Epithelial cell of umbilical artery (primary cell): Measurements from ENCODE around the gene FBXO45. TPM values are rescaled to one million over a fixed set of nuclear protein-coding genes. Genes with fewer than 3 reads are reported as not detected.

Experiments used
- total RNA-seq: library from RNA; depleted of rRNA; stranded (reverse); fragments of >200 nt; gene quantifications from 2 replicates; pipeline ENCODE4 v1.2.3, GENCODE V29; 2014

The FBXO45 gene, protein sequence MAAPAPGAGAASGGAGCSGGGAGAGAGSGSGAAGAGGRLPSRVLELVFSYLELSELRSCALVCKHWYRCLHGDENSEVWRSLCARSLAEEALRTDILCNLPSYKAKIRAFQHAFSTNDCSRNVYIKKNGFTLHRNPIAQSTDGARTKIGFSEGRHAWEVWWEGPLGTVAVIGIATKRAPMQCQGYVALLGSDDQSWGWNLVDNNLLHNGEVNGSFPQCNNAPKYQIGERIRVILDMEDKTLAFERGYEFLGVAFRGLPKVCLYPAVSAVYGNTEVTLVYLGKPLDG
- 15.6 and 26.9 TPM in 2 replicates for total RNA-seq

DNA sequence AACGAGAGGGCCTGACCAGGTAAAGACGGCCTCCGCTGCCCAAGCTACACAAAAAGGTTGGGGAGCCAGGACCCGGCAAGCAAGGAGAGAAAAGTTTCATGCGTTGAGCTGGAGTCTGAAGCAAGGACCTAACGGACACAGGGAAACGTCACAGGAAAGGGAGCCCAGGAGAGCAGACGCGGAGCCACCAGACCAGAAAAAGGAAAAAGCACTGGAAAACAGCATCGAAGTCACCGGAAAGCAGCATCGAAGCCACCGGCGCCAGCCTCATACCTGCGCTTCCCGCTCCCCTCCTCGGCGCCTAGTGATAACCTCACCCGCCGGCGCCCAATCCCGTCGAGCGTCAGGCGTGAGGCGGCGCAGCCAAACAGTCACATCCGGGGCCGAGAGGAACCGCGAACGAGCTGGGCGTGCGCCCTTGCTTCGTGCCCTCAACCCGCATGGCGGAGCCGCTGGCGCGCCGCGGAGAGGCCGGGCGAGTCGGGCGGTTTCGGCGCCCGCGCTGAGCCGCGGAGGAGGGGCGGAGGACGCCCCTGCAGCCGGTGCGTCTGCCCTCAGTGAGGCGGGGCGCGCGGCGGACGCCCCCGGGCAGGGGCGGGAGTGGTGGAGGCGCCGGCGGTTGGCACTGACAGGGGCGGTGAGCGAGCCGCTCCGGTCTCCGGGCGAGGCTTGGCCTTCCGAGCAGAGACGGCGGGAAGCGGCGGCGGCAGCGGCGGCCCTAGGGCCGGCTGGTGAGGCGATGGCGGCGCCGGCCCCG lies at the start of gene FBXO45, which contains the start of gene WDR53:
Gene FBXO45 (plus strand): TSS at position 415 of the 757 bp plus-strand sequence. CDS start 325 bp downstream, at position 740.
Gene WDR53 (minus strand): TSS at position 309 of the 757 bp plus-strand sequence. CDS start 7,079 bp downstream, outside the sequence.

Other genes with a start within 250 kb of the FBXO45 start
- gene TM4SF19, start 230.3 kb upstream of the FBXO45 start, total RNA-seq = not detected in 2 replicates
- gene UBXN7, start 136.2 kb upstream of the FBXO45 start, total RNA-seq = 13.6 and 20.1 TPM in 2 replicates
- 28.6 and 34.2 TPM in 2 replicates for gene RNF168, start 64.9 kb upstream of the FBXO45 start, total RNA-seq
- under 0.01 TPM in 1 of 2 replicates, not detected in the other for gene SMCO1, start 53.3 kb upstream of the FBXO45 start, total RNA-seq
- 7.5 and 8.1 TPM in 2 replicates for gene WDR53, start 106 bp upstream of the FBXO45 start, total RNA-seq
- 3.2 and 4.1 TPM in 2 replicates for gene NRROS, start 71.0 kb downstream of the FBXO45 start, total RNA-seq
- 1.9 and 4.3 TPM in 2 replicates for gene CEP19, start 143.6 kb downstream of the FBXO45 start, total RNA-seq
- 17.2 and 28.4 TPM in 2 replicates for gene PIGX, start 143.7 kb downstream of the FBXO45 start, total RNA-seq
- 33.1 and 33.9 TPM in 2 replicates for gene PAK2, start 171.2 kb downstream of the FBXO45 start, total RNA-seq